Measurements from ENCODE around the gene GRAMD2A.
A peak's percentile ranks its signal among the peaks of the same experiment; 100 is the strongest.

Gene GRAMD2A

DNA sequence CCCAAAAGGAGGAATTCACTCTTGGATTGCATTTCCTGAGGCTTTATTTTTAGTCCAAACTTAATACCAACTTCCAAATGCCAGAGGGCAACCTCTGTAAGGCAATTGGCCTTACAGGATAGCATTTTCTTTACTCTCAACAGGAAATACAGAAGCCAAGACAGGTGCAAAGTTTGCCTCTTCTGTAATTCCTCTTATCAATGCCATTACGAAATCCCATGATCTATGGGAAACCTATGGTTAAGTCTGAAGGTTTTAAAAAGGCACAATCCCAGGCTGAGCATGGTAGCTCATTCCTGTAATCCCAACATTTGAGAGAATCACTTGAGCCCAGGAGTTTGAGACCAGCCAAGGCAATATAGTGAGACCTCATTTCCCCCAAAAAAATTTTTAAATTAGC lies 18.5 kb upstream of the GRAMD2A start:
- DNase-seq: no peak

DNA sequence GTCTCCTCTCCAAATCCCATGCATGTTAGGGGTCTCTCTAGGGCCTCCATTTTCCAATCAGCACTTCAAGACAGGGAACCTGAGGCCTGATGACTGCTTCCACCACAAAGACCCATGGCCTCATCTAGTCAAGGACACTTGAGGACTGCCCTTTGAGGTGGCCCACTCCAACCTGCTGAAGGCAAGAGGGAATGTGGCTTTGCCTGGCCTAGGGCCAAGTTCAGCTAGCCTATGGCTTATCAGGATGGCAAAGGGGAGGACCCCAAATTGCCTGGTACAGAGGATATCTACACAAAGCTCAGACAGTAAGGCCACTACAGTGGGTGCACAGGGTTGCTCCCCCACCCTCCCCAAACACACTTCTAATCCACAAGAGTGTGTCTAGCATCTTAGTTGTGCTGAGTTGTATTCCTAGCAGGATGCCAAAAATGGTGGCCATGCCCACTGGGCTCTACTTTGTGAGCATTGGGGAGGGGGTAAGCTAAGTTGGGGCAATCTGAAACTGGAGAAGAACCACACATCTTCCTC lies 10.0 kb upstream of the GRAMD2A start:
- no peak for DNase-seq

DNA sequence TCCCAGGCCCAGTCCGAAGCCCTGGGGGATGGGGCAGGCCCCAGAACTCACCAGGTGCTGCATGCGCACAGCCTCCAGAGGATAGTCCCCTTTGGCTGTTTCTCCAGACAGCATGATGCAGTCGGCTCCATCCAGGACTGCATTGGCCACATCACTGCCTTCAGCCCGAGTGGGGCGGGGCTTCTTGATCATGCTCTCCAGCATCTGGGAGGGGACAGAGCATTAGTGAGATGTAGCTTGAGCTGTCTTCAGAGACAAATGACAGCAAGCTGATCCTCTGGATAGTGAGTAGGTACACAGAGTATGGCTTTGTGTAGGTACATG lies 9.1 kb upstream of the GRAMD2A start:
- DNase-seq: no peak

DNA sequence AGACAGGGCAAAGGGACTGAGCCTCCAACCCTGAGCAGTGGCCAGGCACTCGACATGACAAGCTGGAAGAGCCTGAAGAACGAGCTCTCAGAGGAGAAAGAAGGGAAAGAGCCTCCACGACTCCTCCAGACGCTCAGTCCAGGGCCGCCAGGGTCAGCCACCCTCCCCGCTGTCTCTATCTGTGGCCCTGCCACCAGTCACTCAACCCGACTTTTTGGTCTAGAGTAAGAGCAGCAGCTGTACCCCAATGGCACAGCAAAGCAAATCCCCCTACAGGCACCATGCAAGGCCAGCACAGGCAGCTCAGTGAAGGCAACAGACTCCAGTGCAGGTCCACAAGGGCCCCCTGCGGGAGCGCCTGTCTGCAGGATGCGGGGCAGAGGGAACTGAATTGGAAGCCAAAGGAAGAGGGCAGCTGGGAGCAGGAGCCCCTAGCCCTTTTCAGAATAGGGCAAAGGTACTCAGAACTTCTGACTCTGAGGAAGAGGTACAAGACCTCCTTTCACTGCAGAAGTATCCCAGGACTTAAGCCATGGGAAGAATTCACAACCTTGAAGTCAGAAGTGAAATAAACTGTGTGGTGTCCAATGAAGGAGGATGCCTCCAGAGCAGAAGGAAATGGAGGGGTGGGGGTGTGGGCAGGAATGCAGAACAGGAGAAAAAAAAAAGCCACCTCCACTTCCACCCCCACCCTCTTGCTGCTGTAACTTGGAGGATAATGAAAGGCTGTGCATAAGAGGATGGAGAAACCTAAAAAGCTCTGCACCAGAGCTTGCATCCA lies 8.5 kb upstream of the GRAMD2A start:
- DNase-seq: no peak

DNA sequence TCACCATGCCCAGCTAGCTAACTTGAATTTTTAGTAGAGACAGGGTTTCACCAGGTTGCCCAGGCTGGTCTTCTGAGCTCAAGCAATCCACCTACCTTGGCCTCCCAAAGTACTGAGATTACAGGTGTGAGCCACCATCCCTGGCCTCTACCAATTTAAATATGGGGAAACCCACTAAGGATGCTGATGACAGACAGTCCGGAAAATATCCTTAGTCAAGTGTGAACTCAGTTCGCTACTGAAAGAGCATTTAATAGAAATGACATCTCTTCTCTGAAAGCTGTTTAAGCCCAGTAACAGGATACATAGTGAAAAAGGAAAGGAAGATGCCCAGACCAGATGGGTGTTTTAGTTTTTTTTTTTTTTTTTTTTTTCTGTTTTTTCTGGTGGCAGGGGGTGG lies 7.7 kb upstream of the GRAMD2A start:
- DNase-seq: no peak

DNA sequence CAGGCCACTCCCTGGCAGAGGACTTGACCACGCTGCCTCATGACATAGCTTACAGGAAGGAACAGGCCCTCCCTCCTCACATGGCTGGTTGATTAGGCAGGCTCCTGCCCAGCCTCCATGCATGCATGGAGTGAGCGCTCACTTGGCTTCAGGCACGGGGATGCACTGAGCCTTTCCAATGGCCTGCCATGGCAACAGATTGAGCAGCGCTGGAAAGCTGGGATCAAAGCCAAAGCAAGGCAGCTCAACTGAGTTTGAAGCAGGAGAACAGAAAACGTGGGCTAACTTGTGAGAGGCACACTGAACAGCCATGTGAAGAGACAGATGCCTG lies 5.9 kb upstream of the GRAMD2A start:
- no peak for DNase-seq

DNA sequence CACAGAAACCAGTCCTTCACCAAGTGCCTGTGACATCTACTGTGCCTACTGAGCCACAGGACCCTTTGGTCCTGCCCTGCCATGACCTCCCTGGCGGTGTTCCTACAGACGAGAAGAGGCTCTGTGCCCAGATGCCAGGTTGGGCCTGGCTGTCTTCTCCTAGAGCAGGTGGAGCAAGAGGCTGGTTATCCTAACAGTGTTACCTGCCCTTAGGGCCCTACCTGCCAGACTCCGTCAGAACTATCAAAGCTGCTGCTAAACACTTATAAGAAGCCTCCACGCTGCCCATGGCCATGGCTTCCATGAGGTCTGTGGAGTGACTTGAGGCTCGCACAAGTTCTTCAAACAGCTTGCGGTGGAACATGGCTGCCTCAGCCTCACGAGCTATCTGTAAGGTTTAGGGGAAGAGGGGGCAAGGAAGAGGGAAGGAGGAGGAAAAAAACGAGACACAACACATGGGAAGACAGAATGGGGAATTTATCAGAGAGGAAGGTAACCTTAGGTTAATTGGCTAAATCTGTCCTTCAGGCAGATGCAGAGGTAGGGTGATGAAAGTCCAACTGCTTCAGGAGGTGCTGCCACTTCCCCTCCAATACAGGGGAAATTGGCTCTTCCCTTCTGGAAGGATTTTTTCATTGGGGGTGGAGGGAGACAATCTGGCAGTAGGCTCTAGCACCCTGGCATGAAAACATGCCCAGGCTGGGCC lies 5.4 kb upstream of the GRAMD2A start:
- DNase-seq: no peak

DNA sequence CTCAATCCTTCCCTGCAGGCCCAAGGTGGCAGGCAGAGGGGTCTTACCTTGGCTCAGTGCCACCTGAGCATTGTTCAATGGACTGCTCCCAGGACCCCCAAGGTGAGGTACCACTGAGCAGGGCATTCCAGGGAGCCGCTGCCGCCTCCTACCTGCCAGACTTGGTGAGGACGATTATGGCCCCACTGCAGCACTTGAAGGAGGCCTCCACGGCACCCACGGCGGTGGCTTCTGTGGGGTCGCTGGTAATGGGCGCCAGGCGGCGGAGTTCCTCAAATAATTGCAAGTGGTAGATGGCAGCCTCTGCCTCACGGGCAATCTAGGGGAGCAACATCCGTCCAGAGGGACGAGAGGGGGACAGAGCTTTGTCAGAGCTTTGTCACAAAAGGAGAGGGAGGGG lies 4.7 kb upstream of the GRAMD2A start:
- no peak for DNase-seq

DNA sequence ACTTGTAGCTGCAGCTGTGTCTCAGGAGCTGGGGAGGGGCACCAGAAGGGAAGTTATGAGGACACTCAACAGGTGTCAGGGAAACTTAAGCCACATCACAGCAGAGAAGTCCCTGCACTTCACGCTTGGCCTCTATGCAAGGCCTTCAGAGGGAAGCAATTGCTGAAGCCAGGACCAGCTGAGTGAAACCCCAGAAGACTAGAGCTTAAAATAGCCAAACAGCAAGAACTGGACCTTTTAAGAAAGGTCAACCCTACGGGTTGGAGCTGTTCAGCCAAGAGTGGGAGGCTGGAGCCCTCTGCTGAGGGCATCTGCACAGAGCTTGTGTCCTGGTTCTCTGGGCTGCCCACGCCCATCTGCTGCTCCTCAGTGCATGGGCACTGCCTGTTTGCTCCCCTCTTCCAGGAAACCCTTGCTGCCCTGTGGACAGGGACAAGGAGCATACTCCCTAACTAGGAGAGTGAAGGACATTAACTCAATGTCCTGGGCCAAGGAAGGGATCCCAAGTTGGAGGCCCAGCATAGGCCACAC lies 3.9 kb upstream of the GRAMD2A start:
- DNase-seq: no peak

DNA sequence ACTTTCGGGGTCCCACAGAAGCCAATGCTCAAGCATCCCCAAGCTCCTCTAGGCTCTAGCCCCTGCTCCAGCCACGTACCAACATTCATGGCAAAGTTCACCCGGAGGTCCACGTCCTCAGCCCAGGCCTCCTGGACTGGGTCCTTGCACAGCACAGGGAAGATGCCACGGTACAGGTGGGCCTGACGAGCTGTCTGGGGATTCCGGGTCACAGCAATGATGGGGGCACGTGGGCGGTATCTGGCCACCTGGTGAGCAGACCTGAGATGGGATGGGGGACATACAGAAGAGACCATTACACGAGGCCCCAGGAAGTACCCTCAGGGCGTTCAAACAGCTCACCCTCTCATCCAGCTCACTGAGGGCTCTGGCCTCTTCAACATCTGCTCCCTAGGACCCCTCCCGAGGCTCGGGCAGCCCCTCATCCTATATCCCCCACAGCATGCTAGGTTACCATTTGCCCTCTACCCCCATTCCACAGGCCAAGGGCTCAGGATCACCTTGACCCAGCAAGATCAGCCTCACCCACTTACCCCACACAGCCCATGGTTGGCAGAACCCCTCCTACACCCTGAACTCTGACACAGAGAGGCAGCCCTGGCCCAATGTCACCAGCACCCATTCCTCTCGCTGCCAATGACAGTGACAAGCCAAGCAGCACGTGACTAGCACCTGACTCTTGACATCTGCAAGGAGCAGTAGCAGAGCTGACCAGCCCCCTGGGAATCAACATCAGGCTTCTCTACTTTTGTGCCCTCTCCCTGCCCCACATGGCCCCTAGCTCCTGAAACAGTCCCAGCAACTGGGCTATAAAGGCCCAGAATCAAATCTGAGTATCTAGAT lies 3.0 kb upstream of the GRAMD2A start:
- DNase-seq: no peak

DNA sequence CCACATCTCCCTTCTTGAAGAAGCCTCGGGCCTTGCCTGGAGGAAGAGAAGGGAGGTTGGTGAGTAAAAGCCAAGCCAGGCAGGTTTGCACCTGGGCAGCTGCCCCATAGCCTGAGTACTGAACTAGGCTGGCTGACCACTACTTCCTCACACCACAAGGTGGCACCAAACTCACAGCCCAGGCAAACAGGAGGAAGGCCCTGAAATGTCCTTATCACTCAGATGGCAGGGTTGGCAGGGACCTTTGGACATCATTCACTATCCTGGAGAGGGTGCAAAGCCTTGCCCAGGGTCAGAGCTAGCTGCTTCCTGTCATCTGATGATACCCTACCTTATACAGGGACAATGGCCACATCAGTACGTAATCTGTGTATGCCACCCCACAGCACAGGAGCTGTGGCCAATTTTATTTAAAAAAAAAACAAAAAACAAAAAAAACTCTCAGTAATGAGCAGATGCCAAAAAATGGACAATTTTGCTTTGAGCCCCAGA lies 2.2 kb upstream of the GRAMD2A start:
- DNase-seq: peak; percentile 80

DNA sequence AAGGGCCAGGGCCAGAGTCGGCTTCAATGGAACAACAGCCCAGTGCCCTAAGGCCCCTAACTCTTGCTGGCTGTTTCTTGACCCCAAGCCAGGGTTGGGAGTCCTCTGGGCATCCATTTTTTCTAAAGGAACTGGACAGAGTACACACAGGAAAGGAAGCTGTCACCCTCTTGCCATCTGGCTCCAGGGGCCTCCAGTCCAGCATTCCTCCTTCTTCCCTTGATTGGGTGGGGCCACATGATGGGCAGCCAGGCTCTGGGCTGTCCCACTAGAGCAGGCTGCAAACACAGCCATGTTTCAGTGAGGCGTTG lies 1.6 kb upstream of the GRAMD2A start:
- DNase-seq: no peak

DNA sequence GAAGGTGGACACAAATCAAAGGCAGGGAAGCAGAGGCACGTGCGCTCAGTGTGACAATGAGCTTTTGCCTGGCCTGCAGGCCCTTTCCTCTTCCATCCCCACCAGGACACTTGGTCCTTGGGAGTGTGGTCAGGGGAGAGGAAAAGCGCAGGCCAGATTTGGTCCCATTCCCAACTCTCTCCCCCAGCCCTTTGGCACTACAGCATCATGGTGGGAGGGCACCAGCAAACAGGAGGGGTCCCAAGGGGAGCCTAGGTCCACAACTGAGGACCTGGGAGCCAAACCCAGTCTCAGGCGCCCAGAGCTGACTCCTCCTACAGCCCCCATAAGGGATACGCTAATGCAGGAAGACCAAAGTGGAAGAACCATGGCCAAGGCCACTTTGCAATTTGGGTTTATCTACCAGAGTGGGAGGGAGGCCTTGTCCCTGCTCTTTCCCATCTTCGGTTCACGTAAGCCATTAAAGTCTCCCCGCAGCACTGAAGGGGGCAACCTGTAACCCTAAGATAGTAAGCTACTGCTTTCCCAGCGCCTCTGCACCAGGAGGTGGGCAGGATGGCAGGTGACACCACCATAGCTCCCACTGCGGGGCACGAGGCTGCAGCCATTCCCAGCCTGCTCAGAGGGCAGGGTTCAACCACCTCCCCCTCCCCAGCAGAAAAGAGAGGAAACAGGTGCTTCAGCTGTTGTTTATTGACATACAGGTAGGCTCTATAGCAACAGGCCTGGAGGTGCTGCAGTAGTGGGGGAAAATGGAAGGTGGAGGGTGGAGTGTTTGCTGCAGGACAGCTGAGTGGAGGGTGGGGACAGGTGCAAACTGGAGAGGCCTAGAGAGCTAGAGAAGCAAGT lies 993 bp upstream of the GRAMD2A start:
- no peak for DNase-seq

DNA sequence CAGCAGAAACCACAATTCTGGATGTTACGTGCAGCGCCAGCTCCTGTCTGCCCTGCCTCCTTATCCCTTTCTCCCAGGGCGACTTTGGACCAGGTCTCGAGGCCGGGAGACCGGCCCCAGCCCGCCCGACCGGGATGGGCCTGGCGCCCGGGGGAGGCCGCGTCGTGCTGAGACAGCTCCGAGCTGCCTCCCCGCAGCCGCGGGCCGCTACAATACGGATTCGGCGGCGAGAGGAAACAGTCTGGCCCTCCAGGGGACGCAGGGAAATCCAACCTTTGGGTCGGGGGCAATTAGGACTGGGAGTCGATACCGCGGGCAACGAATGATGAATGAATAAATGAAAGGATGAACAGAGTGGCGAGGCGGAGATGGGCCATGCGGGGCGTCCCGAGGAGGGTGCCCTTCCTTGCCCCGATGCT lies 537 bp downstream of the GRAMD2A start:
- no peak for DNase-seq

DNA sequence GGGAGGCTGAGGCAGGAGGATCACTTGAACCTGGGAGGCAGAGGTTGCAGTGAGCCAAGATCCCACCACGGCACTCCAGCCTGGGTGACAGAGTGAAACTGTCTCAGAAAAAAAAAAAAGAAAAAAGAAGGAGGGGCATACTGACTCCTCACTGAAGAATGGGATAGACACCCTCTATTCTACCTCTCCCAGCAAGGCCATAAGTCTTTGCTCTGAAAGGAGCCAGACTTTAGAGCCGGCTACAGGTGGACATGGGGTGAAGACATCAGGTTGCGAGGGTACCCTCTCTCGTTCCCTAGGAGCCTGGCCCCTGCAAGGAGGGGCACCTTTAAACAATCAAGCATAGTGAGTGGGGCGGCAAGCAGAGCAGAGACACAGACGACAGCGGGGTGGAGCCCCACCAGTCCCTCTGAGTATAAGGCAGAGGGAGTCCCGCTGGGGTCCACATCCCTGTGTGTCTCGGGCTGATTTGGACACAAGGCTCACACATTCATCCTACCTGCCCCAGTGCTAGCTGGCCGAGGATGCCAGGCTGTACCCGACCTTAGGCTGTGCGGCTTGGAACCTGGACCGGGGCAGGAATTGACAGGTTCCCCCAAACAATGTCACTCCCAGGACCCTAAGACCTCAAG lies 1.1 kb downstream of the GRAMD2A start:
- no peak for DNase-seq

DNA sequence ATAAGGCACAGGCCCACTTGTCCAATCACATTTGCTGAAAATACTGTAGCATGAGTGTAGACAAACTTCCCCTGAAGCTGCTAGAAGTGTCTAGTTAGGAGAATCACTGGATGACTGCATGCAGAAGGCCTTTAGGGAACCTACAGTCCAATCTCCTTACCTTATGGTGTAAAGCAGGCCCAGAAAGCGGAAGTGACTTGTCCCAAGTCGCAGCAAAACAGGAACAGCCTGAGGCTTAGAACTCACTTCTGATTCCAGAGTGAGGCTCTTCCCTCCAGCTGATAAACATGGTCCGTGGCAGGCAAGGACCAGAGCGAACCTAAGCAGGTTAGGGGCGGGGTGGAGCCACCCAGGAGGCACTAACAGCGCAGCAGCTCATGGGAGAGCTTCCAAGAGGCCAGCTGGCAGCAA lies 2.5 kb downstream of the GRAMD2A start:
- DNase-seq: no peak

DNA sequence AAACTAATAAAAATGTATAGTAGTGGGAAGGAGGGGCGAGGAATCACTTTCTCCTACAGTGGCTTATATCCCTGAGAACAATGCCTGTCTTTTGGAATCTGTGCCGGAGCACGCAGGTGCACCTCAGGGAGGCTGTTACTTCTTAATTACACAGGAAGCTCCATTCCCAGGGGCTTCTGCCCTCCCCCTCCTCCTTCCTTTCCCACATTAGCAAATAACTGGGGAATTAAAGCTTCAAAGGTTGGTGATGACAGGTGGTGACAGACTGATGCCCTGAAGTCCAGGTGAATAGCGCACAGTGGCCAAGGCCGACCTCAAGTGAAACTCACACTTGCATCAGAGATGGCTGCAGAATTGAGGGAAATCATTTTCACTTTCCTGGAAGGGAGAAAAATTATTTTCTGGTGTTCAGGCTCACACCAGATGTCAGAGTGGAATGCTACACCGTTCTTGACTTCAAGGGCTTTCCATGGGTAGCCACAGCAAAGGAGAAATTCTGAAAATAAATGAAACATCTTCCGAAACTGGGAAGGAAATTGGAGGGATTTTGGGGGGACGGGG lies 3.7 kb downstream of the GRAMD2A start:
- no peak for DNase-seq

DNA sequence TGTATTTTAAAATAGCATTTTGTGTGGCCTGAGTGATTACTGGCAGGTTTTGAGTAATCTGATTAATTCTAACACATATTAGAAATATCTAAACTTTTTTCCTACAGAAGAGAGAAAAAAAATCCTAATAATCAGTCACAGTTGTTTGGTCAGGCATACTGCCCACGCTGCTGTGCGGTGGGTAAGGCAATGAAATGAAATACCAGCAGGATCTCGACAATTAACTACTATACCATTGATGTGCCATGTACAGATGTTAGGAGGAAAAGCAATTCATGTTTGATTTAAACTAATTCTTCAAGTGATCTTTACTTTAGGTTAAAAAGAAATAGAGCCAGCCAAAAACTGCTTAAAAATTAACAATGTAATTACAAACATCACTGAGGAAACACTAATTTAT lies 5.2 kb downstream of the GRAMD2A start:
- DNase-seq: no peak

DNA sequence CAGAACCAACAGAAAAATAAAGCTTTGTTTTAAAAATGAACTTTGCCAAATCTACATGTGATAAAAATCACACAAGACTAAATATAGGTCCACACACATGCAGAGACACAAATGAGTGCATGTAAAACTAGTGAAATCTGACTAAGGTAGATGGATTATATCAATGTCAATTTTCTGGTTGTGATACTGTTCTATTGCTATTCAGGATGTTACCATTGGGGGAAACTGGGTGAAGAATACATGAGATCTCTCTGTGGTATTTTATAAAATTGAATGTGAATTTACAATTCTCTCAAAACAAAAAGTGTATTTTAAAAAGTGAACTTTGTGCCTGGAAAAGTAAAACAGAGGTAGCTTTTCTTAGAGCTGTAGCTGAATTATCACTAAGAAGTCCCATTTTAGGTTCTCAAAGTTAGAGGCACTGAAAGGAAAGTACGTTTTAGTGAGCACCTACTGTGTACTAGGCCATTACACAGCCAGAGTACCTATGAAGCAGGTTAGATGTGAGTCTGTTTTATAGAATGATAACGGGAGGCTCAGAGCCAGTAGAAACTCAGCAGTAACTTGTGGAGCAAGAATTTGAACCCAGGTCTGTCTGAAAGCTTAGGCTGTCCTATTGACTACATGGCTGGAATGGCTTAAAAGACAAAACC lies 8.2 kb downstream of the GRAMD2A start:
- DNase-seq: no peak

DNA sequence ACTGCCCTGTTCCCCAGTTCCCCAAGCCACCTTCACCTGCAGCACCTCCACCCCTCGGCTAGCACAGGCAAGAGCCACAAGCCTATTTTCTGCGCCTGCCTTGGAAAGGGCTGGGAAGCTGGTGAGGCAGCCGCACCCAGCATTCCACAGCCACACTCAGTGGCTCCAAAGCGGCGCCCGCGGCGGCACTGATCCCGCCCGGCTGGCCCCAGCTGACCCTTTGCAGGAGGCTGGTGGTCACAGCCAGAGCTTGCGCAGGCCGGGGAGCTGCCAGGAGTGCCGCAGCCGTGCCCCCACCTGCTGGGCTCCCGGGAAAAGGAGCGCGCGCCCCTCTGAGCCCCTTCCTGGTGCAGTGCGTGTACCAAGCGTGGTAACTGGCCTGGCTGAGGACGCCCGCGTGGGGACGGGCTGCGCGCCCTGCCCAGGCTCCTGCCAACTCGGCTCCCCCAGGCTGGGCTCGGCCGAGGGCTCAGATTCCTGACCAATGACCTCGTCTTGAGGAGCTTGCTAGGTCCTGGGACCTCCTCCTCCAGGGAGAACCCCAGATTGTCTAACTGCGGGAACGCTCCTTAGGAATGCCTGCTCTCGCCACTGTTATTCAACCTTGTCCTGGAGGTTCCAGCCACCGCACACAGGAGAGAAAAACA lies 13.3 kb downstream of the GRAMD2A start:
- DNase-seq: no peak

DNA sequence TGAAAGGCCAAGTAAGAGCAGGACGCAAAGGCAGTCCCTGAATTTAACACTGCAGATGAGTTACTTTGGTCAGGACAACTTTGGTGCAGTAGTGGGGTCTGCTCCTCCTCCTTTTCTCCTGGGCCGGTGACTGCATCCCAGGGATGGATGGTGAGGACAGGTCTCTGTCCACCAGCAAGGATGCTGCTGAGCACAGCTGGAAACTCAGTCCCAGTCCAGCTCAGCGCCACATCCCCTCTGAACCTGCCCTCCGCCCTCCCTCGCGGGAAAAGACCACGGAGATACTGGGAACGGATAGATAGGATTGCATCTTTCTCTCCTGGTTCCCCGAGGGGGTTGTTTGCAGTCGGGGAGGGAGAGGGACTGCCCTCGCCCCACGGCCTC lies 13.8 kb downstream of the GRAMD2A start:
- DNase-seq: no peak

Measured in CD4-positive, alpha-beta T cell treated with Interleukin-6 for 4 hours (primary cell).